ENCODE data around the gene RAE1.
A peak's percentile ranks its signal among the peaks of the same experiment; 100 is the strongest.

Gene RAE1

GRCh38 chr20:57400821-57401564 lies 49.9 kb downstream of the RAE1 start:
- no peak for DNase-seq (ENCODE audit: low read depth)

- no peak for DNase-seq (ENCODE audit: low read depth)
Measured at GRCh38 chr20:57401565-57401918, 50.5 kb downstream of the RAE1 start.

- DNase-seq (ENCODE audit: low read depth): no peak
Measured at GRCh38 chr20:57402206-57403125, 51.4 kb downstream of the RAE1 start.

GRCh38 chr20:57403216-57403615 lies 52.2 kb downstream of the RAE1 start:
- DNase-seq (ENCODE audit: low read depth): no peak

GRCh38 chr20:57404006-57404405 lies 53.0 kb downstream of the RAE1 start:
- DNase-seq (ENCODE audit: low read depth): no peak

- DNase-seq (ENCODE audit: low read depth): no peak
Measured at GRCh38 chr20:57404419-57405072, 53.5 kb downstream of the RAE1 start.

GRCh38 chr20:57405236-57406016 lies 54.4 kb downstream of the RAE1 start:
- no peak for DNase-seq (ENCODE audit: low read depth)

- DNase-seq (ENCODE audit: low read depth): no peak
Measured at GRCh38 chr20:57407541-57407956, 56.5 kb downstream of the RAE1 start.

- DNase-seq (ENCODE audit: low read depth): no peak
Measured at GRCh38 chr20:57408131-57408530, 57.1 kb downstream of the RAE1 start.

- no peak for DNase-seq (ENCODE audit: low read depth)
Measured at GRCh38 chr20:57408536-57409233, 57.6 kb downstream of the RAE1 start.

GRCh38 chr20:57409316-57409671 lies 58.2 kb downstream of the RAE1 start:
- no peak for DNase-seq (ENCODE audit: low read depth)

- DNase-seq (ENCODE audit: low read depth): peak; percentile 45
Measured at GRCh38 chr20:57409672-57410397, 58.8 kb downstream of the RAE1 start.

- DNase-seq (ENCODE audit: low read depth): no peak
Measured at GRCh38 chr20:57410398-57410920, 59.4 kb downstream of the RAE1 start.

GRCh38 chr20:57410924-57411323 lies 59.9 kb downstream of the RAE1 start:
- no peak for DNase-seq (ENCODE audit: low read depth)

- no peak for DNase-seq (ENCODE audit: low read depth)
Measured at GRCh38 chr20:57411406-57412283, 60.6 kb downstream of the RAE1 start.

- DNase-seq (ENCODE audit: low read depth): no peak
Measured at GRCh38 chr20:57412347-57413029, 61.4 kb downstream of the RAE1 start.

- DNase-seq (ENCODE audit: low read depth): no peak
Measured at GRCh38 chr20:57413986-57414385, 62.9 kb downstream of the RAE1 start.

- DNase-seq (ENCODE audit: low read depth): peak; percentile 52
Measured at GRCh38 chr20:57414867-57415592, 64.0 kb downstream of the RAE1 start.

All from ELR (cell line).